ENCODE data around the gene AVPI1.
A peak's percentile ranks its signal among the peaks of the same experiment; 100 is the strongest.
"Not testable (repeated sequence)": the region's sequence is repeated elsewhere in the genome, so short reads cannot be mapped to it uniquely, and the experiment has no call there.

AVPI1 gene

DNA sequence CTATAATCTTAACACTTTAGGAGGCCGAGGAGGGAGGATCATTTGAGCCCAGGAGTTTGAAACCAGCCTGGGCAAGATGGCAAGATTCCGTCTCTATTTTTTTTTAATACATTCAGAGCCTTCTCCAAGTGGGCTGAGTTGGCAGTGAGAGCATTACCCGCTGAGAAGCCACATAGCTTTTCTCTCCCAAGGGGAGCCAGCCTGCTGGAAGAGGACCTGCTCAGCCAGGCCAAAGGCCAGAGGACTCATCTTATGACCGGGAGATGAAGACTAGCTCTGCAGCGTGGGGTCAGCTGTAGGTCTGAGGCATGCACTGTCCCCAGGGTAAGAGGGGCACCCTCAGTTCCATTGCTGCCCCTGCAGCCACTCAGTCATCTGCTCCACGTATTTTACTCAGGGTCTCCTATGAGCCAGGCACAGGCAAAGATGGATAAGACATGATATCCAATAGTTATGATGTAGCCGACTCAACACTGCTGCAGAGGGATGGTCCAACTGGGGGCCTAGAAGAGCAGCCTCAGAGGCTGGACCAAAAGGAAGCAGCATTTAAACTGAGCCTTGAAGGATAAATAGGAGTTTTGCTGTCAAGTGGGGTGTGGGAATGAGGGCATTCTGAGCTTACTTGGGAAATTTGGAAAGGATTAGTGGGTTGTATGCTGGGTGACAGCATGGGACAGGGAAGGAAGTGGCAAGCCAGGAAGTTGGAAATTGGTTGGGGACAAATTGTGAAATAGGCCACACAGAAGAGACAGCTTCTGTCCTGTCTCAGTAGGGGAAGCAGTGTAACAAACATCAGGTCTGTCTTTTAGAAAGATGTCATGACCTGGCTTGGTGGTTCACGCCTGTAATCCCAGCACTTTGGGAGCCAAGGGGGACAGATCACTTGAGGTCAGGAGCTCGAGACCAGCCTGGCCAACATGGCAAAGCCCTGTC is 24.9 kb upstream of the AVPI1 start:
- no peak for DNase-seq (ENCODE audit: low spot score)

DNA sequence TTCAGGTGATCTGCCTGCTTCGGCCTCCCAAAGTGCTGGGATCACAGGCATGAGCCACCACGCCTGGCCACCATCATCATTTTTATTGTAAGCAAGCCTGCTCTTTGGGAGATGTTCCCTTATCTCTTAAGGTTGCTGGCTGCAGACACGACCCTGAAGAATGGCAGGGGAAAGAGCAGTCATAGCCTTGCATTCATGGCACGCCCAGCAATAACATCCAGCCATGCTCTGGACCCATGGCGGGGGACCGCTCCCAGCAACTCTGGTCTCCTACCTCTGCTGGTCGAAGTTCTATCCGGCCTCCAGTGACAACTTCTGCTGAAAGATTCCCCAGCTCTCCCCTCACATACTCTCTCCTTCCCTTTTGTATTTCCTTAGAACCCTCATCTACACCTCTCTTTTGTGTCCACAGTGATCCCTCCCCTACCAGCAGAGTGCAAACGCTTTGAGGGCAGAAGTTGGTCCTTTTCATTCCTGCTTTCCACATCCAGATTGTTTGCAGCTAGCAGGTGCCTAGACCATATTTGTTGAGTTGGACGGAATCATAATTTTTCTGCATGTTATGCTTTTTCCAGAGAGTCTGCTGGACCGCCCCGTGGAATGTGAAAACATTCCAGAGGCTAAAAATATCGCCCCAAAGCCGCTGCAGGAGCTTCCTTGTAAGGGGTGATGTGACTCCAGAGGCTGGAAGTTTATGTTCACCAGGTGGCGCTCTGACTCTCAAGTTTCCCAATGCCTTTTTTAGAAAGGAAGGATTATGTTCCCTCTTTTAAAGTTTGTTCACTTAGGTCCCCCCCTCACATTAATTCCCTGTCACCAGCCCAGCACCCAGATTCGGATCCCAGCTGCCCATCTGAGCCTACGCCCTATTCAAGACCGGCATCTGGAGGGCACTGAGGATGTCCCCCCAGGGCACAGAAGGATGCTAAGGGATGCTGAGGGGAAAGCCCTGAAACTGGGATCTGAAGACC is 22.2 kb upstream of the AVPI1 start:
- peak; percentile 41 for DNase-seq (ENCODE audit: low spot score)

DNA sequence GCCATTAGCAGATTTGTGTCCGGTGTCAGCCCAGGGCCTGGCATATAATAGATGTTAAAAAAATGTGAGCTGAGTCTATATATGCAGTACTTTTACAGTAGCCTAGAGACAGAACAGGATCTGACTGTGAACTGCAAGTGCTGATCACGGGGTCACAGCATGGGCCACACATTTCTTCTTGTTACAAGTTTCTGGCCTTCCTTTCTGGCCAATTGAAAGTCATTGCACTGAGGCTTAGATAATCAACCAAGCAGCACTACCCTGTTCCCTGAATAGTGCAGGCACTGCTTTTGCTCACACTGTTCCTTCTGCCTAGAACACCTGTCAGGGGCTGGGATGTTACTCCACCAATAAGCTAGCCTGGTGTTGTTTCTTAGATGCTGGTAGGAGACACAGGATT is 21.1 kb upstream of the AVPI1 start:
- DNase-seq (ENCODE audit: low spot score), result no peak

DNA sequence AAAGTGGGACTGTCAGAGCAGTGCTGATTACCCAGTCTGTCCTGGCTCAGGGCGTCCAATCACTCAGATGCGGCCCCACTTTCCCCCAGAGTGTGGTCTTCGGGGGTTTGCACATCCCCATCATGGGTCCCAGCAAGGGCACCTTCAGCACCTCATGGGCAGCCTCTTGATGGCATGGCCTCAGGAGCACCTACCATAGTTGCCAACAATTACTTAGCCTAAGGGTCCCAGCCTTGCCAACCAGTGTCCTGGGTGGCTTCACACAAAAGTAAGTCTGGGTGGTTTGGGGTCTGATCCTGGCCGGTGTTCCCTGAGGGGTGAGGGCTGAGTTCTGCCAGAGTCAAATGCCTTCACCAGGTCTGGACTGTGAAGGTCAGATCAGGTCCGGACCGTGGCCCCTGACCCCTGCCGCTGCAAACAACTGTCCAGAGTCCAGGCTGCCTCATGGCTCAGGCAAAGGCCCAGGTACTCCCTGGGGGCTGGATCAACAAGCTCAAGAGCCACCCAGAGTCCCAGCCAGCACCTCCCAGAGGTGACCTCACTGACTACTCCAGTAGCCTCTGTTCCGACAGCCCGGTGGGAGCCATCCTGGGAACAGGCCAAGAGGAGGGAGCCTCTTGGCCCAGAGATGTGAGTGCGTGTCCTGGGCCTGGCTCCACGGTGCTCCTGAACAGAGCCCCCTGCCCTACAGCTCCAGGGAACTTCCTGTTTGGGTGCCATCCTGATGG is 20.3 kb upstream of the AVPI1 start:
- DNase-seq (ENCODE audit: low spot score), result no peak

DNA sequence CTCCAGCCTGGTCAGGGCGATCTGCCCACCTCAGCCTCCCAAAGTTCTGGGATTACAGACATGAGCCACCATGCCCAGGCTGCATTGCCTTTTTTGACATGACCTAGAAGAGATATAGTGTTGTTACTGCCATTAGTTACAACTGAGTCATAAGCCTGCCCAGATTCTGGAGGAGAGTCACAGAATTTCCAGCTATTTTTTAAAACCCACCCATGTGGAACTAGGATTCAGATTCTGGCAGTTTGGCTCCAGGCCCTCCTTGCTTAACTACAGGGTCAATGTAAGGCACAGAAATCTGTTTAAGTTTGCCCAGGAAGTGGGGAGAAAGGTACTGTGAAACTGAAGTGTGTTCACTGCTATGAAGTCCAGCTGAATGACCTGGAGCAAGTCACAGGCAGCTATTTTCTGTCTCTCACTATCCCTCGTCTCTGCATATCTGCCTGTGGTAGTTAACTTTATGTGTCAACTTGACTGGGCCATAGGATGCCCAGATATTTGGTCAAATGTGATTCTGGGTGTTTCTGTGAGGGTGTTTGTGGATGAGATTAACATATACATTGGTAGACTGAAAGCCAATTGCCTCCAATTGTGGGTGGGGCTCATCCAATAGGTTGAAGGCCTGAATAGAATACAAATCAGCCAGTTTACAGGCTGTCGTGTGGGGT is 18.1 kb upstream of the AVPI1 start:
- DNase-seq (ENCODE audit: low spot score), result no peak

DNA sequence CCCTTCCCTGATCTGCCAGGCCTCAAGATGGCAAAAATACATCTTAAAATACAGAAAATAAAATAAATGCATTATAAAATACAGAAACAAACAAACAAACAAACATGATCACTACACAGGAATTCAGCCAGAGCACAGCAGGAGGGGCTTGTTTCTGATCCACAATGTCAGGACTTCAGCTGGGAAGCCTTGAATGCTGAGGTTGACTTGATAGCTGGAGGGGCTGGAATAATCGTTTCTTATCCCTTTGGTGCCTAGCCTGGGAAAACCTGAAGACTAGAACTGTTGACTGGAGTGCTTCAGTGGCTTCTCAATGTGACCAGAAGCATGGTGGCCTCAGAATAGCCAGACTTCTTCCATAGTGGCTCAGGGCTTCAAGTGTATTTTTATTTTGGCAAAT is 17.3 kb upstream of the AVPI1 start:
- DNase-seq (ENCODE audit: low spot score), result no peak

DNA sequence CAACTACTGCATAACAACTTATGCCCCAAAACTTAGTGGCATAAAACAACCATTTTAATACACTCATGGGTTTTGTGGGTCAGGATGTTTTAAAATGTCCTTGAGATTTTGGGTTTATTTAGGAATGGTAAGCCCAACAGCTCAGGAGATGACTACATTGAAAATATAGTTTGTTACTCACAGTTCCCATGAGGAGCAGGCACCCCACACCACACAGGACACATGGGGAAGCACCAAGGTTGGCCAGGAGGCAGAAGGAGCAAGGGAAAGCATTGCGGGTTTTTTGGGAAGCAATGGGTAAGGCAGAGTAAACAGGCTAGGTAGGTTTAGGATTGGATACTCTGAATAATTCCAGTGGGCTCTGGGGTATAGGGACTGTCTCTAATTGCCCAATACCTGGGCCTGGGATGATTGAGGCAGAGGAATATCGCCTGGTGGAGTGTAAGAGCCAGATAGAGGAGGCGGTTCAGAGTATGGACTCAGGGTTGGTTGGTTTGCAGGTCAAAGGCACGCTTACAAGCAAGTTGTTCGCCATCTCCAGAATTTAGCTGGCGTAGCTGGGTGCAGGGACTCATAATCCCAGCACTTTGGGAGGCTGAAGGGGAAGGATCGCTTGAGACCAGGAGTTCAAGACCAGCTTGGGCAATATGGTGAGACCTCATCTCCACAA is 16.5 kb upstream of the AVPI1 start:
- DNase-seq (ENCODE audit: low spot score), result no peak

DNA sequence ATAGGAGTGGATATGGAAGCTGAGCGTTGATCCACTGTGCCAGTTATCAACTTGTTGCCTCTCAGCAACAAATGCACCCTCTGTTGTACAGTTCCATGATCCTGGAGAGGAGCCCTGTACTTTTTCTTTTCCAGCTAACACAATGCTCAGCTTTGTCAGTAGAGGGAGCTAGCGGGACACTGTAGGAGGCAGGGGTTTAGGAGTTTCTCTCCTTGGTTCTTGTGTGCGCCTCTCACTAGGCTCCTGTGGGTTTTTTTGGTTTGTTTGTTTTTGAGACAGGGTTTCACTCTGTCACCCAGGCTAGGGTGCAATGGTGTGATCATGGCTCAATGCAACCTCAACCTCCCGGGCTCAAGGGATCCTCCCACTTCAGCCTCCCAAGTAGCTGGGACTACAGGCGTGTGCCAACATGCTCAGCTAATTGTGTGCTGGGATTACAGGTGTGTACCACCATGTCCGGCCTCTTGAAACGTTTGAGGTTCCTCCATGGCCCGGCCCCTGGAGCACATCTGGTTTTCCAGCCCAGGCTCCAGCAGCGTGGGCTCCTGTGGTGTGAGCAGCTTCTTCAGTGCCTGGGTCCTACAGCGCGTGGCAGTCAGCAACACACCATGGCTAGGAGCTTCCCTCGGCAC is 14.5 kb upstream of the AVPI1 start:
- peak; percentile 71 for DNase-seq (ENCODE audit: low spot score)

DNA sequence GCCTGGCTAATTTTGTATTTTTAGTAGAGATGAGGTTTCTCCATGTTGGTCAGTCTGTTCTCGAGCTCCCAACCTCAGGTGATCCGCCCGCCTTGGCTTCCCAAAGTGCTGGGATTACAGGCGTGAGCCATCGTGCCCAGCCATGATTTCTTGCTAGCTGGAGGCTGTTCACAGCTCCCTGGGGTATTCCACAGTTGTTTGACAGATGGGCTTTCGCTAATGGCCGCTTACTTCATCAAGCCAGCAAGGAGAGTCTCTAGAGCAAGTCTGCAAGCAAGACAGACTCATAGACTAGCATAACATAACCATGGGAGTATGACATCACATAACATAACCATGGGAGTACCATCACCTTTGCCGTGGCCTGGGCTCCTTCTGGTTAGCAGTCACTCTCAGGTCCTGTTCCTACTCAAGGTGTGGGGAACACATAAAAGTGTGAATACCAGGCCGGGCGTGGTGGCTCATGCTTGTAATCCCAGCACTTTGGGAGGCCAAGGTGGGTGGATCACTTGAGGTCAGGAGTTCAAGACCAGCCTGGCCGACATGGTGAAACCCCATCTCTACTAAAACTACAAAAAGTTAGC is 11.1 kb upstream of the AVPI1 start:
- peak; percentile 47 for DNase-seq (ENCODE audit: low spot score)

DNA sequence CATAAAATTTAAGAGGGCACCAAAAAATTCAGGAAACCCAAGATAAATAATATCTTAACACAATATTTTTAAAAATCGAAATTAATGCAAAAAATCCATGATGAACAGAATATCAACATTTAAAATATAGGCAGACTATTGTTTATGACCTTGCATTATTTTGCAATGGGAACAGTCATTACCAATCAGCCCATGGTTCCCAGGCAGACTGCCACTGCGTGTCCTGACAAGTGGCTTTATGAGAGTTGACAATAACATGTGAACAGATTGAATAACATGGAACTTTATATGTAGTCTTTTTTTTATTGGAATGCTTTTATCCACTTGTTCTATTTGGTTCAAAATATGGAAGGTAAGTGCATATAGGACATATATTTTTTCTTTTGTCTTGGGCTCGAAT is 3.1 kb upstream of the AVPI1 start:
- DNase-seq (ENCODE audit: low spot score), result no peak

DNA sequence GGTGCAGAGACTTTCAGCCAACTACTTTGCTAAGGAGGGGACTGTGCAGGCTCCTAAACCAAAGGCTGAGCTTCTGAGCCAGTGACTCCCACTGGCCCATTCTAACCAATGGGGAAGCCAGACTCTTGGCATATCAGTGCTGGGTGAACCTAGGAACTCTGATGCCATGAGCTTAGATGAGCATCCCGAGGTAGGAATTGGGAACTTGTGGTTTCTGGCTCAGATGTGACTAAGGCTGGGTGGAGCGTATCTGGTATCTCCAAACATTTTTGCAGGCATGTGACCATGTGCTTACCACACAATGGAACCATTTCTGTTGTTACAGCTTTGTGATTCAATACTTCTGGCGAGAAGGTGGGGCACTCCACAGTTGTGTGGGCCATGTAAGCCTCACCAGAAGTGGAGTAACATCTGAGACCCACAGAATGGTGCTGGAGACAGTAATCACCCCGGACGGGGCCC is 2.5 kb upstream of the AVPI1 start:
- no peak for DNase-seq (ENCODE audit: low spot score)

DNA sequence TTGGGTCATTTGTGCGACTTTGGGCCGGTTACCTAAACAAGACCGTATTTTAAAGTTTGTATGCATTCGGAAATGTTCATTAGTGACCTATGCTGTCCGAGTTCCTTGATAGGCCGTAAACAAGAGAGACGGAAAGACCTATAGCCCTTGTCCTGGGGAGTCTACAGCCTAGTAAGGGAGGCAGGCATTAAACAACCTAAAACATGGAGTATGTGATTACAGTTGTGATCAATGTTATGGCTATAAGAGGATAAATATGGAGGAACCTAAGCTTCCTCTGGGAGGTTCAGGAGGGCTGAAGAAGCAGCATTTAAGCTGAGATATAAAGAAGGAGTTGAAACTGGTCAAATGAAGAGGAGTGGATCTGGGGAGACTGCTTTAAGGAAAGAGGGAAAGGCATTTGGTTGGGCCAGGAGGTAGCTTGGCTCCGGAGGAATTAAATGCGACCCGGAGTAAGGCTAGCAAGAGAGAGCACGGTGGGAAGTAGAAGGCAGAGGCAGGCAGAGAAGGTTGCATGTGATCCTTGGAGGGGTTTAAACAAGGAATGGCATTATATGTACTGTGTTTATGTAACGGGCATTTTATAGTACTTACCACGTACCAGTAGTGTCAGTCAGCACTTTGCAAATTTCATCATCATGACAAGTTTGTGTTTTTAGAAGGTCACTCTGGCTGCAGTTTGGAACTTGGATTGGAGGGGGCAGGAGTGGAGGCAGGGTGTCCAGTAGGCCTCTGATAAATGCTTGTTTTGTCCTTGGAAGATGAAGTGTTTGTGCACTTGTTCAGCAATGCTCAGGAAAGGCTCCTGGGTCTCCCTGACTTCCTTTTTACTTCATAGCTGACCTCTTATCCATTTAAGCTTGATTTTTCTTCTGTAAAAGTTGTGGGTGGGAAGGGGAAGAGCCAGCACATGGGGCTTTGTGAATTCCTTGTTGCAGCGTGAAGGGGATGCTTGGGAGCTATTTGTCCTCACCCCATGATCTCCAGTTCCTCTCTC is 1.0 kb upstream of the AVPI1 start:
- DNase-seq (ENCODE audit: low spot score), result no peak

DNA sequence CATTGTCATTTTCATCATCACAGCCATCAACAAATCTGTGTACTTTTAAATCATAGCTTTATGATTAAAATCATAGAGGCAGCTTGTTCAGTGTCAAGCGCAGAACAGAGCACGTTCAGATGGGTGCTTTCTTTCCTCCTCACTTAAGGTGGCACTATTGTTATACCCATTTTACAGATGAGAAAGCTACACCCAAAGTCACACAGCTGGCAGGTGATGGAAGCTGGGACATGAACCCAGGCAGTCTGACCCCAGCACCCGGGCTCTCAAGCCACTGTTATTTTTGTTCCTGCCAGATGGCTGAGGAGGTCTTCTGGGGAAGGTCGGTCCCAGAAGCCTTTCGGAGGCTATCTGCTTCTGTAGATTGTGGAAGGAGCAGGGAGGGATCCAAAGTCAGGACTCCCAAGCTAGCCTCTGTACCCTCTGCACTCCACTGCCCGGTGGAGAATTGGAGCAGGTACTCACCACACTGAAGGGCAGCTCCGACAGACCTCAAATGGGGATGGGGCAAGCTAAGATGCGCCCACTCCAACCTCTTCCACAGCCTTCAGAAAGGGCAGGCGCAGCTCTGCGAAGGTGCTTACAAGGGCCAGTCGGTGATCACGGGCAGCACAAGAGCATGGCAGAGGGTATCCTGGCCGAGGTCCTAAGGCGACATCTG is 610 bp downstream of the AVPI1 start:
- no peak for DNase-seq (ENCODE audit: low spot score)

DNA sequence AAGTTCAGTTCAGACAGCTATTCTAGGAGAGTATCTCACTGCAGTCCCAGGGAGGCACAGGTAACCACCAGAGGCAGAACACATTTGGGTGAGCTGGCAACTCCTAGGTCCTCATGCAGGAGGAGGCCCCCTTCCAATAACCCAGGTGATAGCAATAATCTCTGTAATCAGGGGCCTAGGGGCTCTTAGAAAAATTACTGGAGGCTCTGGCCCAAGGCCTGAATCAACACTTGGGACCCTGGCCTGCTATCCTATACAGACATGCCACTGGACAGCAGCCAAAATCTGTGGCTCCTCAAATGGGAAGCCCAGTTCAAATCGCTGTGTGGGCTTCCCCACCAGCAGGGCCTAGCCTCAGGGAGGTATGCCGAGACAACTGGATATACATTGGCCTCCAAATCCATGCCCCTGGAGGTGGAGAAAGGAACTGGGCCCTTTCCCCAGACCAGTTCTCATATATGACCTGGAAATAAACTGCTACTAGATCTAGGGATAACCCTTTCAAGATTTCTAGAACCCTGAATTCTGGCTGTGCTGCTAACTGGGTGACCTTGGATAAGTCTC is 1.6 kb downstream of the AVPI1 start:
- DNase-seq (ENCODE audit: low spot score), result no peak

DNA sequence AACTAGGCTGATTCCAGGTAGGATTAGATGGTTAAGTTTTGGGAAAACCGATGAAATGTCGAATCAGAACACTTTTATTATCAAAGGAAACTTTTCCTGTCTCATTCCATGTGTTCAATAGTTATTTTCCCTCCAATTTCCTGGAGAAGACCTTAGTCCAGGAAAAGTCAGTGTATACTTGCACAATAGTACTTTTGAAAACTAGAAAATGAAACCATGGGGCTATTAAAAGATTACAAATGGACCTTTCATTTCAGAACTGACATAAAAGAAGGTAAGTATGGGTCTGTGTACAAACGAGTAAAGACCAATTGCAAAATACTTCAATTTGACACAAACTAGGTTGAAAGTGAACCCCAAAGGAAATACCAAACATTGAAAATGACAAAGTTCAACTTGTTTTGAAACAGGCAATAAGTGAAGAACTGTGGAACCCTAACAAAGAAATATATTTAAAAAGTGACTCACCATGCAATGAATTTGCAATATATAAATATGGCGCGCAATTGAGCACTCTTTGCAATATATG is 2.1 kb downstream of the AVPI1 start:
- DNase-seq (ENCODE audit: low spot score), result no peak

DNA sequence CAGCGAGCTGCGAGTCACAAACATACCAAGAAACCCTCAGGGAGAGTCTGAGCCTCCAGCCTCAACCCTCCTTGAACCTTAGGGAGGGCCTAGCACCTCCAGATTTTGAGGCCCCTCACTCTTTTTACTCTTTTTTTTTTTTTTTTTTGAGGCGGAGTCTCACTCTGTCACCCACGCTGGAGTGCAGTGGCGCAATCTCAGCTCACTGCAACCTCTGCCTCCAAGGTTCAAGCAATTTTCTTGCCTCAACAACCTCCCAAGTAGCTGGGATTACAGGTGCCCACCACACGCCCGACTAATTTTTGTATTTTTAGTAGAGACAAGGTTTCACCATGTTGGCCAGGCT is 2.7 kb downstream of the AVPI1 start:
- not testable (repeated sequence) for DNase-seq (ENCODE audit: low spot score)

DNA sequence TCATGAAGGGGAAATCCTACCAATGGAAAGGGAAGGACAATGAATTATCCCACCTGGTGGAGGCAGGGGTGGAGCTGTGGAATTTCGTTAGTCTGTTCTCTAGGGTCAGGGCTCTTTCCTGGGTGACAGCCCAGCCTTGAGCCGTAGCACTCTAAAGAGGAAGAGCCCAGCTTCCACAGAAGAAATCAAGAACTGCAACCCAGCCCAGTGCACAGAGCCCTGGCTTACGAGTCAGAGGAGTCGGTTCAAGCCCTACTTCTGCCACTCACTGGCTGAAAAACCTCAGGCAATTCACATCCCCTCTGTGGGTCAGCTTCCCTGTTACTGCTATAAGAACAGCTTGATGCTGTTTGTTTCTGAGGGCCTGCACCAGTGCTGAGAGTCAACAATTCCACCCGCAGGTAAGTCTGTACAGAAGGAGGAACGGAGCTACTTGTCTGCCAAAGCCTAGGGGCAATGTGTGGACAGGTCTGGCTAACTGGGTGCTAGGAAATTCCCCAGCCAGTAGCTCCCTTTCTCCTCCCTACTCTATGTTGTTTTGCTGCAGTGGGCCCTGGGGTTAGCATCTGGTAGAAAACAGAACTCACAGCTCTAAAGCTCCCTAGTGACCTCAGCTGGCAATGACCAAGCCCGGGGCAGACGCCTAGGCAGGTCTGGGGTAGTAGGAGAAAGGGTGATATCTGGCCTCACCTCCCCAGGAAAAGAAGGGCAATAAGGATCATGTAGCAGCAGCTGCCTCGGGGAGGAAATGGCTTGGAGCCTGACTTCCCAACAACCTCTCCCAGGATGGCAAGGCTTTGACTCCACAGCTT is 3.3 kb downstream of the AVPI1 start:
- DNase-seq (ENCODE audit: low spot score), result no peak

Data from D341Med (cell line).